HEK293 (cell line): ENCODE data around the gene SLC35A4.
A peak's percentile ranks its signal among the peaks of the same experiment; 100 is the strongest.

Experiments used
- MEIS1 ChIP-seq: sonication (generic); formaldehyde crosslinking; IDR thresholded peaks from 2 replicates; pipeline ENCODE4 v1.8.1; 2022; ENCODE audit warnings: missing genetic modification reagents, mild to moderate bottlenecking, borderline replicate concordance
- SP3 ChIP-seq: fragments of 450-650 bp; formaldehyde crosslinking; IDR thresholded peaks from 2 replicates; pipeline ENCODE4 v1.5.1; 2016; ENCODE audit warnings: missing biosample characterization, missing genetic modification characterization
- SP7 ChIP-seq: fragments of 450-650 bp; formaldehyde crosslinking; IDR thresholded peaks from 2 replicates; pipeline ENCODE4 v1.5.1; 2016; ENCODE audit warnings: missing biosample characterization, missing genetic modification characterization
- ZBTB20 ChIP-seq: fragments of 450-650 bp; formaldehyde crosslinking; IDR thresholded peaks from 2 replicates; pipeline ENCODE4 v1.5.1; 2016; ENCODE audit warnings: missing biosample characterization, missing genetic modification characterization
- ZBTB21 ChIP-seq: fragments of 450-650 bp; formaldehyde crosslinking; IDR thresholded peaks from 2 replicates; pipeline ENCODE4 v1.5.1; 2017; ENCODE audit warnings: missing biosample characterization, missing genetic modification characterization
- ZFP41 ChIP-seq: fragments of 450-650 bp; formaldehyde crosslinking; IDR thresholded peaks from 2 replicates; pipeline ENCODE4 v1.5.1; 2016; ENCODE audit warnings: missing biosample characterization, missing genetic modification characterization, borderline replicate concordance
- ZNF121 ChIP-seq: fragments of 450-650 bp; formaldehyde crosslinking; IDR thresholded peaks from 2 replicates; pipeline ENCODE4 v1.5.1; 2016; ENCODE audit warnings: missing biosample characterization, missing genetic modification characterization
- ZNF140 ChIP-seq: fragments of 450-650 bp; formaldehyde crosslinking; IDR thresholded peaks from 2 replicates; pipeline ENCODE4 v1.5.1; 2016; ENCODE audit warnings: missing biosample characterization, missing genetic modification characterization
- ZNF146 ChIP-seq: fragments of 450-650 bp; formaldehyde crosslinking; IDR thresholded peaks from 2 replicates; pipeline ENCODE4 v1.5.1; 2016; ENCODE audit warnings: missing biosample characterization, missing genetic modification characterization
- ZNF174 ChIP-seq: fragments of 450-650 bp; formaldehyde crosslinking; IDR thresholded peaks from 2 replicates; pipeline ENCODE4 v1.5.0; 2017; ENCODE audit warnings: missing biosample characterization, mild to moderate bottlenecking, missing genetic modification characterization
- ZNF19 ChIP-seq: fragments of 450-650 bp; formaldehyde crosslinking; IDR thresholded peaks from 2 replicates; pipeline ENCODE4; 2016; ENCODE audit warnings: missing biosample characterization, missing genetic modification characterization, low read depth
- ZNF2 ChIP-seq: fragments of 450-650 bp; formaldehyde crosslinking; IDR thresholded peaks from 2 replicates; pipeline ENCODE4 v1.5.1; 2016; ENCODE audit warnings: missing biosample characterization, missing genetic modification characterization
- ZNF223 ChIP-seq: fragments of 450-650 bp; formaldehyde crosslinking; IDR thresholded peaks from 2 replicates; pipeline ENCODE4 v1.5.1; 2016; ENCODE audit warnings: missing biosample characterization, missing genetic modification characterization
- ZNF239 ChIP-seq: fragments of 450-650 bp; formaldehyde crosslinking; IDR thresholded peaks from 2 replicates; pipeline ENCODE4 v1.5.1; 2016; ENCODE audit warnings: missing biosample characterization, missing genetic modification characterization
- ZNF248 ChIP-seq: fragments of 450-650 bp; formaldehyde crosslinking; IDR thresholded peaks from 2 replicates; pipeline ENCODE4 v1.5.1; 2017; ENCODE audit warnings: missing biosample characterization, missing genetic modification characterization
- ZNF302 ChIP-seq: fragments of 450-650 bp; formaldehyde crosslinking; IDR thresholded peaks from 2 replicates; pipeline ENCODE4 v1.5.1; 2016; ENCODE audit warnings: missing biosample characterization, missing genetic modification characterization, low read depth
- ZNF324 ChIP-seq: fragments of 450-650 bp; formaldehyde crosslinking; IDR thresholded peaks from 2 replicates; pipeline ENCODE4 v1.5.1; 2016; ENCODE audit warnings: missing biosample characterization, missing genetic modification characterization
- ZNF37A ChIP-seq: fragments of 450-650 bp; IDR thresholded peaks from 2 replicates; pipeline ENCODE4 v1.5.1; 2018; ENCODE audit warnings: missing biosample characterization, missing genetic modification characterization
- ZNF423 ChIP-seq: fragments of 450-650 bp; formaldehyde crosslinking; IDR thresholded peaks from 2 replicates; pipeline ENCODE4 v1.5.1; 2016; ENCODE audit warnings: missing biosample characterization, missing genetic modification characterization
- ZNF596 ChIP-seq: fragments of 450-650 bp; IDR thresholded peaks from 2 replicates; pipeline ENCODE4 v1.5.0; 2018; ENCODE audit warnings: missing biosample characterization, mild to moderate bottlenecking, missing genetic modification characterization, moderate library complexity
- ZNF677 ChIP-seq: fragments of 450-650 bp; IDR thresholded peaks from 2 replicates; pipeline ENCODE4 v1.5.0; 2018; ENCODE audit warnings: missing biosample characterization, mild to moderate bottlenecking, missing genetic modification characterization, moderate library complexity
- ZNF777 ChIP-seq: fragments of 450-650 bp; formaldehyde crosslinking; IDR thresholded peaks from 2 replicates; pipeline ENCODE4 v1.5.1; 2017; ENCODE audit warnings: missing biosample characterization, missing genetic modification characterization, borderline replicate concordance
- ZSCAN16 ChIP-seq: fragments of 450-650 bp; formaldehyde crosslinking; IDR thresholded peaks from 2 replicates; pipeline ENCODE4 v1.5.1; 2016; ENCODE audit warnings: missing biosample characterization, missing genetic modification characterization
- TF ChIP-seq, protein P1 (sequence below): fragments of 450-650 bp; formaldehyde crosslinking; IDR thresholded peaks from 2 replicates; pipeline ENCODE4 v1.5.1; 2016; ENCODE audit warnings: missing biosample characterization, missing genetic modification characterization
- TF ChIP-seq, protein P2 (sequence below): fragments of 450-650 bp; formaldehyde crosslinking; IDR thresholded peaks from 2 replicates; pipeline ENCODE4 v1.5.1; 2016; ENCODE audit warnings: missing biosample characterization, missing genetic modification characterization
- TF ChIP-seq, protein P3 (sequence below): fragments of 450-650 bp; formaldehyde crosslinking; IDR thresholded peaks from 2 replicates; pipeline ENCODE4 v1.5.1; 2017; ENCODE audit warnings: missing biosample characterization, missing genetic modification characterization
- TF ChIP-seq, protein P4 (sequence below): fragments of 450-650 bp; IDR thresholded peaks from 2 replicates; pipeline ENCODE4 v1.5.1; 2018; ENCODE audit warnings: missing biosample characterization, mild to moderate bottlenecking, missing genetic modification characterization
- TF ChIP-seq, protein P5 (sequence below): sonication (generic); formaldehyde crosslinking; IDR thresholded peaks from 2 replicates; pipeline ENCODE4 v1.8.1; 2022; ENCODE audit warnings: mild to moderate bottlenecking, moderate library complexity, missing genetic modification reagents
- TF ChIP-seq, protein P6 (sequence below): fragments of 450-650 bp; formaldehyde crosslinking; IDR thresholded peaks from 2 replicates; pipeline ENCODE4 v1.5.1; 2016; ENCODE audit warnings: missing biosample characterization, missing genetic modification characterization, borderline replicate concordance
- TF ChIP-seq, protein P7 (sequence below): fragments of 450-650 bp; formaldehyde crosslinking; IDR thresholded peaks from 2 replicates; pipeline ENCODE4 v1.5.1; 2016; ENCODE audit warnings: missing biosample characterization, missing genetic modification characterization

Gene SLC35A4

DNA sequence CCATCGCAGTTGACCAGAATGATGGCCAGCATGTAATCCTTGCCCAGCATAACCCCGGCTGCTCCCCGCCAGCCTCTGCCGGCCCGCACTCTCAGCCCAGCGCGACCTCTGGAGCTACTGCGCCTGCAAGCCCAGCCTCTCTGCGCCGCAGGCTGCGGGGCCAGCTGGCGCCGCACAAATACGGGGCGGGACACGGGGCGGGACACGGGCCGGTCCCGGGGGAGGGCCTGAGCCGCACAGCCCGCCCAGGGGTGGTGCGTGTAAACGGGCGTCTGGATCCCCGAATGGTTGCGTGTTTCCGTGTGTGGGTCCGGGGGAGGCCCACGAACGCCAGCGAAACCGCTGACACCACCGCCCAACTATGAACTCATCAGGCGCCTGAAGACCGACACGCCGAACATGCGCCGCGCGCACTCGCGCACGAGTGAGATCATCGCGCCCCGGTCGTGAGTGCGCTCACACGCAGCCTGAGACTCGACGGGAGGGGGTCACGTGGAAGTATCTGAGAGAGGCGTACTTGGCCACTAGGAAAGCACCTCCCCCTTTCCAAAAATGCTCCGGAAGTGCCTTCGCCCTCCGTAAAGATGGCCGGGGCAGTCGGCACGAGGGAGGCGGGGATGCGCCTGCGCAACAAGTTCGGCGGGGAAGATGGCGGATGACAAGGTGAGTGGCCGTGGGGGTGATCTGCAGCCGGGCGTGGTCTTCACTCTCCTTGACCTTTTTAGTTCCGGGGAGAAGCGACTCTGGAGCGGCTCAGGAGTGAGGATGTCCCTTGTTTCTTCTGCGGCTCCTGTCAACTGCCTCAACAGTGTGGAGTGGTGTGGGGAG, at the start of gene SLC35A4, which contains the start of gene APBB3 (continued):
- TF ChIP-seq ZNF248 (tag by site-specific recombination) (no peak), ZNF2 (peak; percentile 85), ZNF596 (no peak; the same call in 1 of the 2 replicates), ZSCAN16 (tag by site-specific recombination) (0 out of 2 replicates have a peak, but pooled peaks have one; percentile 12), ZNF140 (no peak), MEIS1 (no peak), ZNF324 (peak; percentile 73; the same call in 1 of the 2 replicates), SP3 (tag by site-specific recombination) (peak; percentile 98), ZNF174 (no peak), ZNF302 (tag by site-specific recombination) (no peak), SP7 (tag by site-specific recombination) (peak; percentile 92), ZBTB21 (tag by site-specific recombination) (peak; percentile 89), ZNF146 (tag by site-specific recombination) (no peak), ZNF677 (tag by site-specific recombination) (no peak), ZNF239 (tag by site-specific recombination) (no peak), ZNF121 (tag by site-specific recombination) (no peak), ZBTB20 (tag by site-specific recombination) (peak; percentile 14; the same call in 1 of the 2 replicates), ZNF777 (tag by site-specific recombination) (peak; percentile 97), ZNF223 (tag by site-specific recombination) (no peak), ZNF19 (tag by site-specific recombination) (no peak), ZNF423 (tag by site-specific recombination) (peak; percentile 44; the same call in 1 of the 2 replicates), ZFP41 (tag by site-specific recombination) (no peak), ZNF37A (tag by site-specific recombination) (no peak)
- TF ChIP-seq, protein P1, sequence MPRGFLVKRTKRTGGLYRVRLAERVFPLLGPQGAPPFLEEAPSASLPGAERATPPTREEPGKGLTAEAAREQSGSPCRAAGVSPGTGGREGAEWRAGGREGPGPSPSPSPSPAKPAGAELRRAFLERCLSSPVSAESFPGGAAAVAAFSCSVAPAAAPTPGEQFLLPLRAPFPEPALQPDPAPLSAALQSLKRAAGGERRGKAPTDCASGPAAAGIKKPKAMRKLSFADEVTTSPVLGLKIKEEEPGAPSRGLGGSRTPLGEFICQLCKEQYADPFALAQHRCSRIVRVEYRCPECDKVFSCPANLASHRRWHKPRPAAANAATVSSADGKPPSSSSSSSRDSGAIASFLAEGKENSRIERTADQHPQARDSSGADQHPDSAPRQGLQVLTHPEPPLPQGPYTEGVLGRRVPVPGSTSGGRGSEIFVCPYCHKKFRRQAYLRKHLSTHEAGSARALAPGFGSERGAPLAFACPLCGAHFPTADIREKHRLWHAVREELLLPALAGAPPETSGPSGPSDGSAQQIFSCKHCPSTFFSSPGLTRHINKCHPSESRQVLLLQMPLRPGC (tag by site-specific recombination) = peak; percentile 42; the same call in 1 of the 2 replicates
- TF ChIP-seq, protein P2, sequence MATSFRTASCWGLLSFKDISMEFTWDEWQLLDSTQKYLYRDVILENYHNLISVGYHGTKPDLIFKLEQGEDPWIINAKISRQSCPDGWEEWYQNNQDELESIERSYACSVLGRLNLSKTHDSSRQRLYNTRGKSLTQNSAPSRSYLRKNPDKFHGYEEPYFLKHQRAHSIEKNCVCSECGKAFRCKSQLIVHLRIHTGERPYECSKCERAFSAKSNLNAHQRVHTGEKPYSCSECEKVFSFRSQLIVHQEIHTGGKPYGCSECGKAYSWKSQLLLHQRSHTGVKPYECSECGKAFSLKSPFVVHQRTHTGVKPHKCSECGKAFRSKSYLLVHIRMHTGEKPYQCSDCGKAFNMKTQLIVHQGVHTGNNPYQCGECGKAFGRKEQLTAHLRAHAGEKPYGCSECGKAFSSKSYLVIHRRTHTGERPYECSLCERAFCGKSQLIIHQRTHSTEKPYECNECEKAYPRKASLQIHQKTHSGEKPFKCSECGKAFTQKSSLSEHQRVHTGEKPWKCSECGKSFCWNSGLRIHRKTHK = no peak
- TF ChIP-seq, protein P3, sequence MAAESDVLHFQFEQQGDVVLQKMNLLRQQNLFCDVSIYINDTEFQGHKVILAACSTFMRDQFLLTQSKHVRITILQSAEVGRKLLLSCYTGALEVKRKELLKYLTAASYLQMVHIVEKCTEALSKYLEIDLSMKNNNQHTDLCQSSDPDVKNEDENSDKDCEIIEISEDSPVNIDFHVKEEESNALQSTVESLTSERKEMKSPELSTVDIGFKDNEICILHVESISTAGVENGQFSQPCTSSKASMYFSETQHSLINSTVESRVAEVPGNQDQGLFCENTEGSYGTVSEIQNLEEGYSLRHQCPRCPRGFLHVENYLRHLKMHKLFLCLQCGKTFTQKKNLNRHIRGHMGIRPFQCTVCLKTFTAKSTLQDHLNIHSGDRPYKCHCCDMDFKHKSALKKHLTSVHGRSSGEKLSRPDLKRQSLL (tag by site-specific recombination) = no peak
- TF ChIP-seq, protein P4, sequence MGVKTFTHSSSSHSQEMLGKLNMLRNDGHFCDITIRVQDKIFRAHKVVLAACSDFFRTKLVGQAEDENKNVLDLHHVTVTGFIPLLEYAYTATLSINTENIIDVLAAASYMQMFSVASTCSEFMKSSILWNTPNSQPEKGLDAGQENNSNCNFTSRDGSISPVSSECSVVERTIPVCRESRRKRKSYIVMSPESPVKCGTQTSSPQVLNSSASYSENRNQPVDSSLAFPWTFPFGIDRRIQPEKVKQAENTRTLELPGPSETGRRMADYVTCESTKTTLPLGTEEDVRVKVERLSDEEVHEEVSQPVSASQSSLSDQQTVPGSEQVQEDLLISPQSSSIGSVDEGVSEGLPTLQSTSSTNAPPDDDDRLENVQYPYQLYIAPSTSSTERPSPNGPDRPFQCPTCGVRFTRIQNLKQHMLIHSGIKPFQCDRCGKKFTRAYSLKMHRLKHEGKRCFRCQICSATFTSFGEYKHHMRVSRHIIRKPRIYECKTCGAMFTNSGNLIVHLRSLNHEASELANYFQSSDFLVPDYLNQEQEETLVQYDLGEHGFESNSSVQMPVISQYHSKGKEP = 0 out of 2 replicates have a peak, but pooled peaks have one; percentile 10
- TF ChIP-seq, protein P5, sequence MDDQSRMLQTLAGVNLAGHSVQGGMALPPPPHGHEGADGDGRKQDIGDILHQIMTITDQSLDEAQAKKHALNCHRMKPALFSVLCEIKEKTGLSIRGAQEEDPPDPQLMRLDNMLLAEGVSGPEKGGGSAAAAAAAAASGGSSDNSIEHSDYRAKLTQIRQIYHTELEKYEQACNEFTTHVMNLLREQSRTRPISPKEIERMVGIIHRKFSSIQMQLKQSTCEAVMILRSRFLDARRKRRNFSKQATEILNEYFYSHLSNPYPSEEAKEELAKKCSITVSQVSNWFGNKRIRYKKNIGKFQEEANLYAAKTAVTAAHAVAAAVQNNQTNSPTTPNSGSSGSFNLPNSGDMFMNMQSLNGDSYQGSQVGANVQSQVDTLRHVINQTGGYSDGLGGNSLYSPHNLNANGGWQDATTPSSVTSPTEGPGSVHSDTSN (CRISPR knock-in tag) = no peak; the same call in 1 of the 2 replicates
- TF ChIP-seq, protein P6, sequence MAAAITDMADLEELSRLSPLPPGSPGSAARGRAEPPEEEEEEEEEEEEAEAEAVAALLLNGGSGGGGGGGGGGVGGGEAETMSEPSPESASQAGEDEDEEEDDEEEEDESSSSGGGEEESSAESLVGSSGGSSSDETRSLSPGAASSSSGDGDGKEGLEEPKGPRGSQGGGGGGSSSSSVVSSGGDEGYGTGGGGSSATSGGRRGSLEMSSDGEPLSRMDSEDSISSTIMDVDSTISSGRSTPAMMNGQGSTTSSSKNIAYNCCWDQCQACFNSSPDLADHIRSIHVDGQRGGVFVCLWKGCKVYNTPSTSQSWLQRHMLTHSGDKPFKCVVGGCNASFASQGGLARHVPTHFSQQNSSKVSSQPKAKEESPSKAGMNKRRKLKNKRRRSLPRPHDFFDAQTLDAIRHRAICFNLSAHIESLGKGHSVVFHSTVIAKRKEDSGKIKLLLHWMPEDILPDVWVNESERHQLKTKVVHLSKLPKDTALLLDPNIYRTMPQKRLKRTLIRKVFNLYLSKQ = no peak
- TF ChIP-seq, protein P7, sequence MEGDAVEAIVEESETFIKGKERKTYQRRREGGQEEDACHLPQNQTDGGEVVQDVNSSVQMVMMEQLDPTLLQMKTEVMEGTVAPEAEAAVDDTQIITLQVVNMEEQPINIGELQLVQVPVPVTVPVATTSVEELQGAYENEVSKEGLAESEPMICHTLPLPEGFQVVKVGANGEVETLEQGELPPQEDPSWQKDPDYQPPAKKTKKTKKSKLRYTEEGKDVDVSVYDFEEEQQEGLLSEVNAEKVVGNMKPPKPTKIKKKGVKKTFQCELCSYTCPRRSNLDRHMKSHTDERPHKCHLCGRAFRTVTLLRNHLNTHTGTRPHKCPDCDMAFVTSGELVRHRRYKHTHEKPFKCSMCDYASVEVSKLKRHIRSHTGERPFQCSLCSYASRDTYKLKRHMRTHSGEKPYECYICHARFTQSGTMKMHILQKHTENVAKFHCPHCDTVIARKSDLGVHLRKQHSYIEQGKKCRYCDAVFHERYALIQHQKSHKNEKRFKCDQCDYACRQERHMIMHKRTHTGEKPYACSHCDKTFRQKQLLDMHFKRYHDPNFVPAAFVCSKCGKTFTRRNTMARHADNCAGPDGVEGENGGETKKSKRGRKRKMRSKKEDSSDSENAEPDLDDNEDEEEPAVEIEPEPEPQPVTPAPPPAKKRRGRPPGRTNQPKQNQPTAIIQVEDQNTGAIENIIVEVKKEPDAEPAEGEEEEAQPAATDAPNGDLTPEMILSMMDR (tag by site-specific recombination) = no peak
